ENCODE results near the gene OR10C1.

OR10C1 gene

DNA sequence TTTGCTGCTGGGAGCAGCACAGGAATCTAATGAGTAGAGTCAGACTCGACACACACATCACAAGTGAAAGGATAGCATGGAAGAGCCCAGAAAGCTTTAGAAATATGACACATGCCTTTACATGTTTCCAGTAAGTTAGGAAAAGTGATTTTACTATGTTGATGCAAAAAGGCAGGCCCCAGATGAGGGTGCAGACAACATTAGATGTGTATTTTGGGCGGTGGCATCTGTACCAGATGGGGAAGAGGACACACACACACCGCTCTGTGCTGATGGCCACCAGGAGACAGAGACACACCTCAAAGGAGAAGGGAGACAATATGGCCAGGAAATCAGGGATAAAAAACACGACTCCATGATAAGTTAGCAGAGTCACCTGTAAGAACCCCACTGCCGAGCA lies 48.0 kb downstream of the OR10C1 start:
- TF ChIP-seq, protein P1, sequence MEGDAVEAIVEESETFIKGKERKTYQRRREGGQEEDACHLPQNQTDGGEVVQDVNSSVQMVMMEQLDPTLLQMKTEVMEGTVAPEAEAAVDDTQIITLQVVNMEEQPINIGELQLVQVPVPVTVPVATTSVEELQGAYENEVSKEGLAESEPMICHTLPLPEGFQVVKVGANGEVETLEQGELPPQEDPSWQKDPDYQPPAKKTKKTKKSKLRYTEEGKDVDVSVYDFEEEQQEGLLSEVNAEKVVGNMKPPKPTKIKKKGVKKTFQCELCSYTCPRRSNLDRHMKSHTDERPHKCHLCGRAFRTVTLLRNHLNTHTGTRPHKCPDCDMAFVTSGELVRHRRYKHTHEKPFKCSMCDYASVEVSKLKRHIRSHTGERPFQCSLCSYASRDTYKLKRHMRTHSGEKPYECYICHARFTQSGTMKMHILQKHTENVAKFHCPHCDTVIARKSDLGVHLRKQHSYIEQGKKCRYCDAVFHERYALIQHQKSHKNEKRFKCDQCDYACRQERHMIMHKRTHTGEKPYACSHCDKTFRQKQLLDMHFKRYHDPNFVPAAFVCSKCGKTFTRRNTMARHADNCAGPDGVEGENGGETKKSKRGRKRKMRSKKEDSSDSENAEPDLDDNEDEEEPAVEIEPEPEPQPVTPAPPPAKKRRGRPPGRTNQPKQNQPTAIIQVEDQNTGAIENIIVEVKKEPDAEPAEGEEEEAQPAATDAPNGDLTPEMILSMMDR (IDR thresholded peaks at IDR 0.05; ENCODE audit: control insufficient read depth, insufficient read depth, low read depth, low read length, missing control alignments), result no peak
- no peak for DNase-seq (ENCODE audit: low read depth)
- H3K4me3 ChIP-seq (ENCODE audit: control insufficient read depth, low read depth, low read length), result no peak overlapping the region

DNA sequence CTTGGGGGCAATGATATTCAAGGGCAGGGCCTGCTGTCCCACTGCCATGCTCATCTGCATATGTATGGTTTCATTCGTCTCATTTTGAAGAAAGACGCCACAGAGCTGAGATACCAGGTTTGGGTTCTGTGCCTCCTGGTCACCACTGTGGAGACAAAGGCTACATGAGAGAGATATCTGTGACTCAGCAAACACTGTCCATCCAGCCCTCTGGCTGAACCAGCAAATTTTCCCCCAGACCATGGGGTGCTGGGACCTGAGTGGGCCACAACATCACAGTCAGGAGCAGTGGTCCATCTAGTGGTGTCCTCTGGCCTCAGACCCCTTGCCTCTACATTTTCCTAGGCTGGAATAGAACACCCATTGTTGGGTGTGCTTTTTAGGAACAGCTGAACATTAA lies 48.6 kb downstream of the OR10C1 start, which contains the start of gene MAS1L:
MAS1L (minus strand) TSS at position 297 of the 400 bp plus-strand sequence; CDS start at position 243, 54 bp downstream.
- no peak for DNase-seq (ENCODE audit: low read depth)
- TF ChIP-seq, protein P1 (IDR thresholded peaks at IDR 0.05; ENCODE audit: control insufficient read depth, insufficient read depth, low read depth, low read length, missing control alignments), result no peak
- H3K4me3 ChIP-seq (ENCODE audit: control insufficient read depth, low read depth, low read length), result no peak within 1 kb of the TSS

DNA sequence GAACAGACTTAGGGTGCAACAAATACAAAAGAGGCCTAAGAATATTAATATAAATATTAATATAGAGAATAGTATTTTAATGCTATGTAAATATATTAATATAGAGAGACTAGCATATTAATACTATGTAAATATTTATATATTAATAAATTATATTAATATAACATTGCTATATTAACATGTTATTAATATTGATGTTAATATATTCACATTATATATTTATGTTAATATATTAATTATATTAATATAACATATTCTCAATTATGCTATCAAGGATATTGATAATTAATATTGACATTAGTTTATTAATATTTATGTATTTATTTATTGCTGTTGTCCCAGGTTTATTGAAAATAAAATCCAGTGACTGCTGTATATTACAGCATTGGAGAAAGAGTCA lies 49.8 kb downstream of the OR10C1 start:
- TF ChIP-seq, protein P1 (IDR thresholded peaks at IDR 0.05; ENCODE audit: control insufficient read depth, insufficient read depth, low read depth, low read length, missing control alignments), result no peak
- no peak overlapping the region for H3K4me3 ChIP-seq (ENCODE audit: control insufficient read depth, low read depth, low read length)
- DNase-seq (ENCODE audit: low read depth), result no peak

DNA sequence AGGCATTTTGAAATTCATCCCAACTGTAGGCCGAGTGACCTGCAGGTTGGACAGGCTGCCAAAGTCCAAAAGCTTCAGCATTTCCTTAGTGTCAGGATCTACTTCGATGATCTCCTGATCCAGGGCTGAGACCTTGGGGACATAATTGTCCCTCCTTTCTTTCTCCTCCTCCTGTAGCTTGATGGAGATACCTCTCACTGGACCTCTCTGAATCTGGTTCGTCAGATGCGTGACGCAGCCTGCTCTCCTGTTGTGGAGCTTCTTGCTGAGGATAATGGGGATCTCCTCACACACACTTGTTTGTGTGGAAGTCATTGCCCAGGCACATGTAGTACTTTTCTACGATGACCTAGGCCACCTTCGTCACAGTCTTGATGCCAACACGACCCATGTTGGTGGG lies 50.2 kb downstream of the OR10C1 start:
- TF ChIP-seq, protein P1 (IDR thresholded peaks at IDR 0.05; ENCODE audit: control insufficient read depth, insufficient read depth, low read depth, low read length, missing control alignments), result no peak
- no peak for DNase-seq (ENCODE audit: low read depth)
- H3K4me3 ChIP-seq (ENCODE audit: control insufficient read depth, low read depth, low read length), result no peak overlapping the region

DNA sequence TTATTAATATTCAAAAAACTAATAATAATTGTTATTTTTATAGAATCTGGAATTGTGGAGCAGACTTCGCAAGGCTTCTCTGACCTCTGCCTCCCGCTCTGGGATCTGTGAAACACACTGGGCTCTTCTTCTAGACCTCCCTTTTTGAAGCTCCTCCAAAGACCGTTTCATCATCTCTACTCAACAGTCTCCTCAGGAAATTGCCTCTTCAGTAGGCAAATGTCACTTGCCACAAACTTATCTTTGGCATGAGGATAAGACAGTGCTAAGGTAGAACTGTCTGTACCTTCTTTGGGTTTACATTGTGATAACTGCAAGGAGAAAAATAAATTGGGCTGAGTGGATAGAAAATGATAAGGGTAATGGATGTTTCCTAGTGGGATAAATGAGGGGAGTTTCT lies 50.9 kb downstream of the OR10C1 start:
- TF ChIP-seq, protein P1 (IDR thresholded peaks at IDR 0.05; ENCODE audit: control insufficient read depth, insufficient read depth, low read depth, low read length, missing control alignments), result no peak
- DNase-seq (ENCODE audit: low read depth), result no peak

DNA sequence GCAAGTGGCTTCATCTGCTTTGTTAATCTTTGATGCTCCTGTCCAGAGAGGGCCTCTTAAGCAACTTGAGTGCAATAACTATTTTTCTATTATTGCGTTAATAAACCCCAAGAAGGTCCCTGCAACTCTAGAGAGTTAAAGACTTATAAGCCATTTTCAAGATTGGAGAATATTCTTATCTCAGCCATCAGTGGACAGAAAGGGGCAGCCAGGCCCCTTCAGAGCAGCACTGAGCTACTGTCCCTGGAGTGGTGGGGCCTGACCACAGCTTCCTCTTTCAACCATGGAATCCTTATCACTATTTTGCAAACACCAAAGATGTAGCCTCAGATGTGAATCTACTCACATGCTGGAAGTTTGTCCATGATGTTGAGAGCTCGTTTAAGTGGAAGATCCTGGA lies 51.4 kb downstream of the OR10C1 start:
- DNase-seq (ENCODE audit: low read depth), result no peak
- H3K4me3 ChIP-seq (ENCODE audit: control insufficient read depth, low read depth, low read length), result no peak overlapping the region
- TF ChIP-seq, protein P1 (IDR thresholded peaks at IDR 0.05; ENCODE audit: control insufficient read depth, insufficient read depth, low read depth, low read length, missing control alignments), result no peak

More for the DNA sequence above, 50.9 kb downstream of the OR10C1 start:
- no peak overlapping the region for H3K4me3 ChIP-seq (ENCODE audit: control insufficient read depth, low read depth, low read length)

All from AG09309 (cell line).